ENCODE data around the gene PER1.

PER1 gene

GRCh38 chr17:8141741-8142140 lies 10.5 kb downstream of the PER1 start:
- no peak for DNase-seq (ENCODE audit: low spot score)

GRCh38 chr17:8141045-8141444 lies 11.2 kb downstream of the PER1 start:
- DNase-seq (ENCODE audit: low spot score), result no peak

- no peak for DNase-seq (ENCODE audit: low spot score)
Observed at GRCh38 chr17:8140065-8141029, 11.9 kb downstream of the PER1 start.

- DNase-seq (ENCODE audit: low spot score), result peak; percentile 94
Observed at GRCh38 chr17:8138672-8139371, 13.4 kb downstream of the PER1 start.

GRCh38 chr17:8138374-8138671 lies 13.9 kb downstream of the PER1 start:
- no peak for DNase-seq (ENCODE audit: low spot score)

GRCh38 chr17:8137645-8138373 lies 14.4 kb downstream of the PER1 start:
- DNase-seq (ENCODE audit: low spot score), result no peak

- no peak for DNase-seq (ENCODE audit: low spot score)
Observed at GRCh38 chr17:8133941-8134340, 18.3 kb downstream of the PER1 start.

- no peak for DNase-seq (ENCODE audit: low spot score)
Observed at GRCh38 chr17:8133399-8133798, 18.8 kb downstream of the PER1 start.

GRCh38 chr17:8131844-8132441 lies 20.3 kb downstream of the PER1 start:
- no peak for DNase-seq (ENCODE audit: low spot score)

GRCh38 chr17:8128125-8128784 lies 23.9 kb downstream of the PER1 start:
- no peak for DNase-seq (ENCODE audit: low spot score)

- DNase-seq (ENCODE audit: low spot score), result no peak
Observed at GRCh38 chr17:8126491-8127066, 25.6 kb downstream of the PER1 start.

GRCh38 chr17:8125947-8126490 lies 26.2 kb downstream of the PER1 start:
- no peak for DNase-seq (ENCODE audit: low spot score)

GRCh38 chr17:8125154-8125946 lies 26.9 kb downstream of the PER1 start:
- peak; percentile 75 for DNase-seq (ENCODE audit: low spot score)

GRCh38 chr17:8124350-8125153 lies 27.7 kb downstream of the PER1 start:
- DNase-seq (ENCODE audit: low spot score), result no peak

GRCh38 chr17:8123695-8124349 lies 28.4 kb downstream of the PER1 start, which contains the start of gene HES7:
TSS of gene HES7 (minus strand) at chr17:8124106. CDS start at chr17:8124084, 22 bp downstream.
- DNase-seq (ENCODE audit: low spot score), result no peak

GRCh38 chr17:8122924-8123694 lies 29.1 kb downstream of the PER1 start:
- DNase-seq (ENCODE audit: low spot score), result no peak

- DNase-seq (ENCODE audit: low spot score), result no peak
Observed at GRCh38 chr17:8122422-8122923, 29.7 kb downstream of the PER1 start.

Measured in hematopoietic multipotent progenitor cell treated with erythropoietin and hydrocortisone succinate and interleukin-3 and kit ligand, for 17 days (in vitro differentiated cells).